ENCODE results near the gene SLC39A11.

- TF ChIP-seq CTCF (conservative IDR thresholded peaks at IDR 0.05 in 1 of 2, IDR thresholded peaks at IDR 0.05 in 1 of 2; ENCODE audit: extremely low read depth in 1 of 2, insufficient read depth in 1 of 2, low read depth in 1 of 2, low read length in 2 of 2) (no peak), EZH2 (IDR thresholded peaks at IDR 0.05; ENCODE audit: borderline replicate concordance, low read length) (no peak)
These were observed 390.3 kb downstream of the SLC39A11 start for GRCh38 chr17:72702136-72702735.
